H1 (cell line): ENCODE results near the gene NUDT7. TPM values are rescaled to one million over a fixed set of nuclear protein-coding genes. Genes with fewer than 3 reads are reported as not detected.

Experiments used
- CTCF ChIA-PET: fragments of 300-600 bp; sonication (Branson Sonifier 250); formaldehyde crosslinking; loops from one replicate; lab custom pipeline; 2021; ENCODE audit not compliant: partially characterized antibody; lab: Charles Lee
- POLR2A ChIA-PET: fragments of 300-600 bp; sonication (Branson Sonifier 250); formaldehyde crosslinking; loops from one replicate; lab custom pipeline; 2021; ENCODE audit warnings: inconsistent platforms; ENCODE audit not compliant: partially characterized antibody; lab: Charles Lee
- DNase-seq, 2 experiments: peaks; one replicate each; pipeline versions ENCODE4 v3.0.0 to v3.0.0-alpha.2; 2010 to 2022; ENCODE audit warnings: low spot score in 2 of 2, low read depth in 1 of 2, mixed read lengths in 1 of 2
- FAIRE-seq: peaks from 2 replicates; lab custom pipeline; 2011; peaks lifted over from hg19 to GRCh38; lab: Jason Lieb, UNC
- H2AFZ ChIP-seq: 2 replicates; pipeline ENCODE4 v1.8.1; 2012; ENCODE audit warnings: low read length, inconsistent platforms
- H2AK5ac ChIP-seq: 2 replicates; pipeline ENCODE4 v1.6.1; 2013; ENCODE audit warnings: low read depth, low read length
- H2BK120ac ChIP-seq: replicated peaks from 2 replicates; pipeline ENCODE3; 2013; ENCODE audit warnings: low read depth, low read length, inconsistent platforms
- H2BK12ac ChIP-seq: 2 replicates; pipeline ENCODE4 v1.6.1; 2013; ENCODE audit warnings: low read depth, low read length
- H2BK15ac ChIP-seq: 2 replicates; pipeline ENCODE4 v1.6.1; 2013; ENCODE audit warnings: low read length
- H2BK20ac ChIP-seq: 2 replicates; pipeline ENCODE4 v1.6.1; 2013; ENCODE audit warnings: low read length
- H2BK5ac ChIP-seq: 2 replicates; pipeline ENCODE4 v1.6.1; 2013; ENCODE audit warnings: low read depth, low read length
- H3K14ac ChIP-seq: 2 replicates; pipeline ENCODE4 v1.6.1; 2013; ENCODE audit warnings: inconsistent platforms; ENCODE audit not compliant: insufficient read length
- H3K18ac ChIP-seq: 2 replicates; pipeline ENCODE4 v1.6.1; 2013; ENCODE audit warnings: low read length; ENCODE audit errors: extremely low read depth
- H3K23ac ChIP-seq: 2 replicates; pipeline ENCODE4 v1.6.1; 2013; ENCODE audit warnings: inconsistent platforms; ENCODE audit not compliant: insufficient read length
- H3K23me2 ChIP-seq: 2 replicates; pipeline ENCODE4 v1.6.1; 2013; ENCODE audit warnings: low read depth, low read length
- H3K27ac ChIP-seq: 2 replicates; pipeline ENCODE4 v1.6.1; 2011; ENCODE audit warnings: low read depth, low read length, inconsistent platforms
- H3K27me3 ChIP-seq, 4 experiments: replicated peaks in 1 of 4; 1 replicate in 1 of 4; 2 replicates in 3 of 4; pipeline versions ENCODE4 v1.6.1 to v1.8.1; 2011 to 2013; ENCODE audit warnings: low read length in 3 of 4, mild to moderate bottlenecking in 3 of 4, inconsistent platforms in 2 of 4, mixed read lengths in 2 of 4, moderate library complexity in 1 of 4; ENCODE audit not compliant: control insufficient read depth in 3 of 4, insufficient read depth in 3 of 4; ENCODE audit errors: extremely low read depth in 1 of 4
- H3K36me3 ChIP-seq, 4 experiments: 2 replicates each; pipeline versions ENCODE4 v1.6.1 to v1.8.1; 2011 to 2013; ENCODE audit warnings: mild to moderate bottlenecking in 4 of 4, low read length in 3 of 4, moderate library complexity in 2 of 4, control low read depth in 1 of 4, inconsistent platforms in 1 of 4; ENCODE audit not compliant: insufficient read depth in 4 of 4, control insufficient read depth in 2 of 4
- H3K4ac ChIP-seq: replicated peaks from 2 replicates; pipeline ENCODE3; 2013; ENCODE audit warnings: low read length, low read depth, mixed read lengths, inconsistent platforms; ENCODE audit not compliant: insufficient read length
- H3K4me1 ChIP-seq, 4 experiments: replicated peaks in 1 of 4; 1 replicate in 1 of 4; 2 replicates in 3 of 4; pipeline versions ENCODE4 v1.6.1 to v1.8.1; 2011 to 2013; ENCODE audit warnings: low read length in 3 of 4, inconsistent platforms in 2 of 4, mixed read lengths in 1 of 4; ENCODE audit not compliant: insufficient read depth in 4 of 4, control insufficient read depth in 3 of 4
- H3K4me2 ChIP-seq, 2 experiments: 2 replicates each; pipeline versions ENCODE4 v1.6.1 to v1.8.1; 2011 to 2013; ENCODE audit warnings: low read depth in 2 of 2, low read length in 2 of 2, control low read depth in 1 of 2, inconsistent platforms in 1 of 2, mild to moderate bottlenecking in 1 of 2; ENCODE audit not compliant: insufficient read depth in 1 of 2
- H3K4me3 ChIP-seq, 4 experiments: fragments of 200-600, 300-600 bp in 1 of 4; sonication (generic), shearing (Covaris generic), sonication (Bioruptor Twin) in 1 of 4; 2 replicates each; pipeline versions ENCODE4 v1.5.1 to v1.8.1; 2011 to 2016; ENCODE audit warnings: low read length in 4 of 4, low read depth in 3 of 4, control low read depth in 2 of 4, inconsistent platforms in 2 of 4, mild to moderate bottlenecking in 2 of 4, mixed read lengths in 1 of 4, moderate library complexity in 1 of 4; ENCODE audit not compliant: insufficient read depth in 2 of 4; ENCODE audit errors: extremely low read depth in 1 of 4
- H3K56ac ChIP-seq: replicated peaks from 2 replicates; pipeline ENCODE3; 2013; ENCODE audit warnings: low read depth, mild to moderate bottlenecking, mixed read lengths, low read length, inconsistent platforms; ENCODE audit not compliant: insufficient read length
- H3K79me1 ChIP-seq: 2 replicates; pipeline ENCODE4 v1.6.1; 2013; ENCODE audit warnings: low read depth, low read length, control low read depth
- H3K79me2 ChIP-seq, 2 experiments: 2 replicates each; pipeline versions ENCODE4 v1.6.1 to v1.8.1; 2012 to 2013; ENCODE audit warnings: low read length in 2 of 2, mild to moderate bottlenecking in 2 of 2, inconsistent platforms in 1 of 2; ENCODE audit not compliant: insufficient read depth in 2 of 2, control insufficient read depth in 1 of 2
- H3K9ac ChIP-seq, 4 experiments: replicated peaks in 1 of 4; 1 replicate in 1 of 4; 2 replicates in 3 of 4; pipeline versions ENCODE4 v1.6.1 to v1.8.1; 2011 to 2013; ENCODE audit warnings: low read depth in 3 of 4, low read length in 3 of 4, control low read depth in 2 of 4, mild to moderate bottlenecking in 2 of 4, moderate library complexity in 2 of 4, inconsistent platforms in 1 of 4; ENCODE audit errors: extremely low read depth in 1 of 4
- H3K9me3 ChIP-seq, 2 experiments: 2 replicates each; pipeline versions ENCODE4 v1.6.1 to v1.8.1; 2012 to 2013; ENCODE audit warnings: mild to moderate bottlenecking in 2 of 2, moderate library complexity in 2 of 2, control low read depth in 1 of 2, inconsistent platforms in 1 of 2, low read depth in 1 of 2, low read length in 1 of 2, mixed read lengths in 1 of 2; ENCODE audit not compliant: insufficient read depth in 2 of 2
- H4K20me1 ChIP-seq, 2 experiments: replicated peaks in 1 of 2; 2 replicates each; pipeline versions ENCODE3 to v1.8.1; 2011 to 2013; ENCODE audit warnings: inconsistent platforms in 2 of 2, low read length in 2 of 2, mild to moderate bottlenecking in 1 of 2; ENCODE audit not compliant: insufficient read depth in 2 of 2, control insufficient read depth in 1 of 2
- H4K5ac ChIP-seq: 2 replicates; pipeline ENCODE4 v1.6.1; 2013; ENCODE audit warnings: low read length, low read depth, mixed read lengths, inconsistent platforms; ENCODE audit not compliant: insufficient read length
- H4K8ac ChIP-seq: 2 replicates; pipeline ENCODE4 v1.8.0; 2013; ENCODE audit warnings: mild to moderate bottlenecking, moderate library complexity, low read length, inconsistent platforms; ENCODE audit not compliant: insufficient read depth; ENCODE audit errors: extremely low read depth
- H4K91ac ChIP-seq: replicated peaks from 2 replicates; pipeline ENCODE3; 2013; ENCODE audit warnings: low read length, mixed read lengths, inconsistent platforms; ENCODE audit not compliant: insufficient read length
- ATF3 ChIP-seq: IDR thresholded peaks from 2 replicates; pipeline ENCODE4 v1.6.1; 2011; ENCODE audit warnings: low read depth, mild to moderate bottlenecking, low read length; ENCODE audit not compliant: insufficient read depth
- CBX5 ChIP-seq: fragments of 300-800, 300-1000 bp; sonication (generic); IDR thresholded peaks from 2 replicates; pipeline ENCODE4 v1.7.1; 2016; ENCODE audit warnings: antibody characterized with exemption, low read length, low read depth
- EGR1 ChIP-seq: IDR thresholded peaks from 2 replicates; pipeline ENCODE4 v1.6.1; 2011; ENCODE audit warnings: low read depth, low read length, borderline replicate concordance
- GTF2F1 ChIP-seq: IDR thresholded peaks from 2 replicates; pipeline ENCODE4 v1.6.1; 2012; ENCODE audit warnings: low read depth, low read length, improper control_type of control experiment, borderline replicate concordance
- HDAC6 ChIP-seq: IDR thresholded peaks from one replicate; pipeline ENCODE4 v1.7.1; 2012; ENCODE audit warnings: low read depth, mild to moderate bottlenecking, inconsistent platforms, low read length, moderate library complexity
- KDM1A ChIP-seq: fragments of 200-600, 300-600 bp; sonication (generic); IDR thresholded peaks from 2 replicates; pipeline ENCODE4 v1.7.1; 2016; ENCODE audit warnings: mild to moderate bottlenecking, low read length, borderline replicate concordance
- KDM4A ChIP-seq: IDR thresholded peaks from one replicate; pipeline ENCODE4 v1.7.1; 2012; ENCODE audit warnings: low read depth, mild to moderate bottlenecking, moderate library complexity, low read length, inconsistent platforms; ENCODE audit not compliant: severe bottlenecking
- NANOG ChIP-seq: IDR thresholded peaks from 2 replicates; pipeline ENCODE4 v1.6.1; 2011; ENCODE audit warnings: low read length, low read depth, mild to moderate bottlenecking, inconsistent platforms; ENCODE audit not compliant: insufficient read depth, poor library complexity, severe bottlenecking
- PHF8 ChIP-seq: fragments of 200-600 bp; sonication (generic); conservative IDR thresholded peaks from 2 replicates; pipeline ENCODE4 v1.7.1; 2012; ENCODE audit warnings: low read depth, mild to moderate bottlenecking, inconsistent platforms, low read length, moderate library complexity
- SIN3A ChIP-seq, 2 experiments: IDR thresholded peaks in 1 of 2; conservative IDR thresholded peaks in 1 of 2; 2 replicates each; pipeline ENCODE4 v1.6.1; 2011 to 2012; ENCODE audit warnings: low read length in 2 of 2, improper control_type of control experiment in 1 of 2, low read depth in 1 of 2, mild to moderate bottlenecking in 1 of 2
- SP1 ChIP-seq: IDR thresholded peaks from 2 replicates; pipeline ENCODE4 v1.6.1; 2011; ENCODE audit warnings: low read depth, low read length
- SRF ChIP-seq: IDR thresholded peaks from 2 replicates; pipeline ENCODE4 v1.6.1; 2011; ENCODE audit warnings: mild to moderate bottlenecking, low read depth, low read length, moderate library complexity
- TAF1 ChIP-seq: IDR thresholded peaks from 2 replicates; pipeline ENCODE4 v1.6.1; 2011; ENCODE audit warnings: mild to moderate bottlenecking, low read depth, low read length
- ZNF274 ChIP-seq: IDR thresholded peaks from 2 replicates; pipeline ENCODE4 v1.7.0; 2012; ENCODE audit warnings: low read length, borderline replicate concordance; ENCODE audit errors: extremely low read depth
- WGBS, 2 experiments: shearing (Covaris generic) in 1 of 2; methylation state at CpG; one replicate each; pipeline versions ENCODE4 v1.1.6 to v1.1.7; 2013 to 2015; ENCODE audit warnings: low lambda C conversion rate in 2 of 2, mixed read lengths in 2 of 2, inconsistent platforms in 1 of 2, low coverage in 1 of 2, missing lambda C conversion rate in 1 of 2; ENCODE audit not compliant: insufficient replicate concordance in 2 of 2, insufficient coverage in 1 of 2, insufficient read length in 1 of 2; ENCODE audit errors: extremely low coverage in 1 of 2, missing lambda C conversion rate in 1 of 2; 5-methylcytosine and 5-hydroxymethylcytosine counted together
- polyA plus RNA-seq, 7 experiments: library from polyadenylated mRNA; depleted of rRNA in 3 of 7; stranded (reverse) in 5 of 7; unstranded in 2 of 7; fragments of >200 nt in 5 of 7; fragments of 200-250 nt in 2 of 7; gene quantifications; 1 replicate in 5 of 7; 2 replicates in 1 of 7; 4 replicates in 1 of 7; pipeline versions ENCODE4 v1.2.1 to v1.2.3, GENCODE V29; 2011 to 2013; ENCODE audit warnings: missing spikeins in 2 of 7, mixed read lengths in 2 of 7
- total RNA-seq: library from RNA; stranded (reverse); fragmentation: NEBNext Ultra II Directional; extraction: Animal tissue kit (Norgen Biotek cat#: 25700); gene quantifications from 2 replicates; pipeline ENCODE4 v1.2.1, GENCODE V29; 2021

NUDT7 gene
- total and polyA plus RNA-seq, 2 of the 8 experiments (the other 6 are each of a cell fraction or from before 2014, with no cell fraction given), result 8.8 to 19.7 TPM

GRCh38 chr16:77705351-77705750 lies 17.0 kb upstream of the NUDT7 start:
- no peaks in the 10 kb centered on the region for H3K36me3 ChIP-seq
- CTCF ChIA-PET, result no interaction called here
- H2AFZ ChIP-seq, result no peak overlapping the region

More at GRCh38 chr16:77705351-77705750, 17.0 kb upstream of the NUDT7 start:
- Histone ChIP-seq H3K14ac (no peak overlapping the region), H4K8ac (no peak overlapping the region), H3K18ac (no peak overlapping the region), H3K23me2 (no peaks in the 10 kb centered on the region), H2BK12ac (no peak overlapping the region), H4K20me1 (no peaks in the 10 kb centered on the region), H3K4ac (no peak overlapping the region), H2BK120ac (no peak overlapping the region), H2BK15ac (no peak overlapping the region), H3K23ac (no peak overlapping the region), H3K27ac (no peak overlapping the region), H3K9me3 (no peaks in the 10 kb centered on the region), H3K9ac (no peak overlapping the region), H2AK5ac (no peak overlapping the region), H3K79me1 (no peaks in the 10 kb centered on the region), H3K4me1 (no peaks in the 10 kb centered on the region), H4K91ac (no peak overlapping the region), H3K56ac (no peak overlapping the region), H2BK5ac (no peak overlapping the region), H2BK20ac (no peak overlapping the region), H3K4me3 (no peak overlapping the region), H4K5ac (no peak overlapping the region), H3K27me3 (no peaks in the 10 kb centered on the region), H3K4me2 (no peak overlapping the region), H3K79me2 (no peaks in the 10 kb centered on the region)
- no peak for TF ChIP-seq NANOG
- TF ChIP-seq EGR1, result no peak
- no peak for TF ChIP-seq GTF2F1
- TF ChIP-seq SIN3A (conservative IDR thresholded peaks at IDR 0.05 in 1 of 2, IDR thresholded peaks at IDR 0.05 in 1 of 2; ENCODE audit: low read depth in 1 of 2, low read length in 2 of 2), result no peak
- no peak for TF ChIP-seq SP1
- TF ChIP-seq PHF8, result no peak
- no peak for TF ChIP-seq KDM4A
- TF ChIP-seq HDAC6, result no peak
- no peak for TF ChIP-seq CBX5
- TF ChIP-seq TAF1, result no peak
- TF ChIP-seq SRF, result no peak
- no peak for TF ChIP-seq ZNF274
- TF ChIP-seq ATF3, result no peak
- no peak for TF ChIP-seq KDM1A
- no peak for FAIRE-seq
- POLR2A ChIA-PET, result no interaction called here
- DNase-seq, result no peak
- WGBS, 2 experiments, result 92% methylated on average over 4 of the region's 4 CpGs; no CpG with 5 or more reads in 1 of the 2 experiments
